Neuronal stem cell (in vitro differentiated cells): ENCODE results near the gene FARS2.

Experiments used
- DNase-seq: peaks from one replicate; pipeline ENCODE4 v3.0.0-alpha.2; 2013; ENCODE audit warnings: low spot score
- H2AFZ ChIP-seq: one replicate; pipeline ENCODE4 v1.6.1; 2013; ENCODE audit warnings: mild to moderate bottlenecking, low read length, inconsistent platforms
- H2AK5ac ChIP-seq: 2 replicates; pipeline ENCODE4 v1.6.1; 2013; ENCODE audit warnings: low read depth, mild to moderate bottlenecking, inconsistent platforms, low read length, moderate library complexity, mixed read lengths
- H2BK120ac ChIP-seq: 2 replicates; pipeline ENCODE4 v1.6.1; 2013; ENCODE audit warnings: low read depth, mild to moderate bottlenecking, inconsistent platforms, low read length, moderate library complexity, mixed read lengths
- H2BK12ac ChIP-seq: one replicate; pipeline ENCODE4 v1.6.1; 2013; ENCODE audit warnings: low read length, inconsistent platforms
- H2BK15ac ChIP-seq: 2 replicates; pipeline ENCODE4 v1.6.1; 2013; ENCODE audit warnings: mild to moderate bottlenecking, low read length, inconsistent platforms, mixed read lengths
- H2BK5ac ChIP-seq: one replicate; pipeline ENCODE4 v1.6.1; 2013; ENCODE audit warnings: inconsistent platforms, mild to moderate bottlenecking, low read length, moderate library complexity
- H3K14ac ChIP-seq: one replicate; pipeline ENCODE4 v1.6.1; 2013; ENCODE audit warnings: low read length, inconsistent platforms
- H3K18ac ChIP-seq: 2 replicates; pipeline ENCODE4 v1.6.1; 2013; ENCODE audit warnings: low read length, inconsistent platforms
- H3K23ac ChIP-seq: 2 replicates; pipeline ENCODE4 v1.6.1; 2013; ENCODE audit warnings: low read depth, mild to moderate bottlenecking, mixed read lengths, low read length, inconsistent platforms; ENCODE audit not compliant: poor library complexity
- H3K27ac ChIP-seq: replicated peaks from 3 replicates; pipeline ENCODE4 v1.5.1; 2013; ENCODE audit warnings: low read length, inconsistent platforms
- H3K27me3 ChIP-seq, 3 experiments: 2 replicates each; pipeline ENCODE4 v1.6.1; 2013; ENCODE audit warnings: low read length in 3 of 3, mild to moderate bottlenecking in 2 of 3, inconsistent platforms in 1 of 3, low read depth in 1 of 3, mixed read lengths in 1 of 3, moderate library complexity in 1 of 3; ENCODE audit not compliant: control insufficient read depth in 3 of 3, insufficient read depth in 3 of 3
- H3K36me3 ChIP-seq, 2 donors: replicated peaks in 1 of 2; 2 replicates each; pipeline ENCODE4 v1.6.1; 2013; ENCODE audit warnings: low read length in 2 of 2; ENCODE audit not compliant: control insufficient read depth in 2 of 2, insufficient read depth in 2 of 2
- H3K4ac ChIP-seq: 2 replicates; pipeline ENCODE4 v1.6.1; 2013; ENCODE audit warnings: inconsistent platforms, mild to moderate bottlenecking, low read length, moderate library complexity
- H3K4me1 ChIP-seq, 2 donors: 1 replicate in 1 of 2; 2 replicates in 1 of 2; pipeline ENCODE4 v1.6.1; 2013; ENCODE audit warnings: low read length in 2 of 2, low read depth in 1 of 2; ENCODE audit not compliant: control insufficient read depth in 2 of 2, insufficient read depth in 1 of 2
- H3K4me2 ChIP-seq: one replicate; pipeline ENCODE4 v1.6.1; 2013; ENCODE audit warnings: mild to moderate bottlenecking, low read length, inconsistent platforms; ENCODE audit not compliant: insufficient read depth, poor library complexity, severe bottlenecking
- H3K4me3 ChIP-seq, 2 donors: 2 replicates each; pipeline ENCODE4 v1.5.1; 2013; ENCODE audit warnings: low read length in 2 of 2, mild to moderate bottlenecking in 2 of 2, inconsistent platforms in 1 of 2, moderate library complexity in 1 of 2
- H3K79me1 ChIP-seq: one replicate; pipeline ENCODE4 v1.6.1; 2013; ENCODE audit warnings: low read depth, mild to moderate bottlenecking, inconsistent platforms, low read length, moderate library complexity
- H3K9ac ChIP-seq: one replicate; pipeline ENCODE4 v1.6.1; 2013; ENCODE audit warnings: mild to moderate bottlenecking, low read depth, low read length, inconsistent platforms; ENCODE audit not compliant: poor library complexity
- H3K9me3 ChIP-seq, 2 donors: replicated peaks in 1 of 2; 2 replicates each; pipeline versions ENCODE3 to v1.6.1; 2013; ENCODE audit warnings: low read length in 2 of 2, mild to moderate bottlenecking in 2 of 2, inconsistent platforms in 1 of 2, low read depth in 1 of 2, mixed read lengths in 1 of 2, moderate library complexity in 1 of 2; ENCODE audit not compliant: control insufficient read depth in 2 of 2, insufficient read depth in 1 of 2
- H4K8ac ChIP-seq: one replicate; pipeline ENCODE4 v1.6.1; 2013; ENCODE audit warnings: low read depth, mild to moderate bottlenecking, inconsistent platforms, low read length, moderate library complexity
- H4K91ac ChIP-seq: one replicate; pipeline ENCODE4 v1.6.1; 2013; ENCODE audit warnings: low read length, low read depth, mild to moderate bottlenecking, inconsistent platforms; ENCODE audit not compliant: poor library complexity
- WGBS, 2 donors: extraction: QIAGEN DNeasy Blood & Tissue Kit; methylation state at CpG; one replicate each; pipeline ENCODE4 v1.1.7; 2013; ENCODE audit warnings: missing lambda C conversion rate in 2 of 2, mixed read lengths in 1 of 2; ENCODE audit not compliant: insufficient read length in 2 of 2, insufficient replicate concordance in 1 of 2; ENCODE audit errors: extremely low coverage in 2 of 2; 5-methylcytosine and 5-hydroxymethylcytosine counted together

FARS2 gene

GRCh38 chr6:5234874-5235273, 26.4 kb upstream of the FARS2 start:
- no peak overlapping the region for H3K14ac ChIP-seq
- no peak overlapping the region for H3K4me2 ChIP-seq
- H3K36me3 ChIP-seq: peaks cover 3 to 19% of the 10 kb centered on the region in 2 donors
- no CpG with 5 or more reads among the region's 6 CpGs for WGBS, 2 donors
- no peak overlapping the region for H2AFZ ChIP-seq
- no peak overlapping the region for H2BK120ac ChIP-seq
- no peak overlapping the region for H2BK15ac ChIP-seq
- no peak overlapping the region for H3K4me3 ChIP-seq
- peaks cover 3% of the 10 kb centered on the region for H3K79me1 ChIP-seq
- H3K27me3 ChIP-seq: peaks cover 0 to 2% (median 0%) of the 10 kb centered on the region in 3 experiments
- H3K9me3 ChIP-seq: no peaks in the 10 kb centered on the region
- H4K91ac ChIP-seq: no peak overlapping the region
- H3K27ac ChIP-seq: no peak overlapping the region
- no peak overlapping the region for H2AK5ac ChIP-seq
- no peak overlapping the region for H3K18ac ChIP-seq
- H3K4me1 ChIP-seq: no peaks in the 10 kb centered on the region
- no peak overlapping the region for H4K8ac ChIP-seq
- no peak for DNase-seq
- H2BK12ac ChIP-seq: no peak overlapping the region
- H2BK5ac ChIP-seq: no peak overlapping the region
- H3K9ac ChIP-seq: no peak overlapping the region
- no peak overlapping the region for H3K23ac ChIP-seq
- H3K4ac ChIP-seq: no peak overlapping the region

DNA sequence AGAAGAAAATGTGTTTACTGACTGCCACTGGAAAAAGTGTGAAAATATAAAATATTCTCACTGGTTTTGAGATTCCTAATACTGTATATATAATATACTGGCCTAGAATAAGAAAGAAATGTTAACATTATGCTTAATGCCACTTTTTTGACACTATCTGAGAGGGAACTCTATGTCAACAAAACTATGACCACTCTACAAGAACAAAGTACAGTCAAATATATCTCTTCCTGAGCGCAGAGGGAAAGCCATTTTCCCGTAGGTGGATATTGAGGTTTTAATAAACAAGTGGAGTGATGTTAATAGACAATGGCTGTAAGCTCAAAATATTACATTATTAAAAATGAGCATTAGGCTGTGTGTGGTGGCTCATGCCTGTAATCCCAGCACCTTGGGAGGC, 25.5 kb upstream of the FARS2 start:
- Histone ChIP-seq H2BK15ac (no peak overlapping the region), H4K91ac (no peak overlapping the region), H3K18ac (no peak overlapping the region), H3K9ac (no peak overlapping the region), H3K79me1 (peaks cover 3% of the 10 kb centered on the region), H2AK5ac (no peak overlapping the region), H3K9me3 (no peaks in the 10 kb centered on the region), H3K23ac (no peak overlapping the region), H3K4ac (no peak overlapping the region), H3K27me3 (no peaks in the 10 kb centered on the region), H2BK5ac (no peak overlapping the region), H2BK120ac (no peak overlapping the region), H3K27ac (no peak overlapping the region), H3K14ac (no peak overlapping the region), H3K4me1 (no peaks in the 10 kb centered on the region), H3K36me3 (peaks cover 3 to 19% of the 10 kb centered on the region in 2 donors), H3K4me3 (no peak overlapping the region), H2AFZ (no peak overlapping the region), H3K4me2 (no peak overlapping the region), H2BK12ac (no peak overlapping the region), H4K8ac (no peak overlapping the region)
- WGBS, 2 donors: no CpG with 5 or more reads among the region's 2 CpGs
- DNase-seq: no peak

DNA sequence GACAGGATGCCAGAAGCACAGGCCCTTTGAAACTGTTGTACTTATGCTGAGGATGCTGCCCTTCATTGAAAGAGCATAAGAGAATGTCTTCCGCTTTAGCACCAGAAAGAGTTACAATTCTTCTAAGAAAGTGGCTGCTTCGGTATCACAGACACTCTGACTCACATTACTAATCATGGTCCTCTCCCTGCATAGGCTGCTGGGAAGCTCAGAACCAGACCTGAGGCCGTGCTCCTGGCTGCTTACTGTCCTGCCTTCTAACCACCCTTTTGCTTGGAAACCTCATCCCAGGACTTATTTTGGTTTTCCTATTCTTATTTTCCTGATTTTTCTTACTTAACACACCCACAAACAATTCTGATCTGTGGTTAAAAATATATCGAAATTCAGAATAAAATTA, 23.5 kb upstream of the FARS2 start:
- Histone ChIP-seq H3K36me3 (peaks cover 3 to 19% of the 10 kb centered on the region in 2 donors), H2BK120ac (no peak overlapping the region), H3K4me3 (no peak overlapping the region), H4K91ac (no peak overlapping the region), H3K9me3 (no peaks in the 10 kb centered on the region), H3K4ac (no peak overlapping the region), H3K4me2 (no peak overlapping the region), H3K23ac (no peak overlapping the region), H3K27me3 (no peaks in the 10 kb centered on the region), H3K14ac (no peak overlapping the region), H2BK5ac (no peak overlapping the region), H2BK15ac (no peak overlapping the region), H4K8ac (no peak overlapping the region), H3K4me1 (no peaks in the 10 kb centered on the region), H2AK5ac (no peak overlapping the region), H3K18ac (no peak overlapping the region), H3K27ac (no peak overlapping the region), H2BK12ac (no peak overlapping the region), H3K79me1 (peaks cover 3% of the 10 kb centered on the region), H3K9ac (no peak overlapping the region), H2AFZ (no peak overlapping the region)
- DNase-seq: no peak
- WGBS, 2 donors: no CpG with 5 or more reads among the region's 4 CpGs

DNA sequence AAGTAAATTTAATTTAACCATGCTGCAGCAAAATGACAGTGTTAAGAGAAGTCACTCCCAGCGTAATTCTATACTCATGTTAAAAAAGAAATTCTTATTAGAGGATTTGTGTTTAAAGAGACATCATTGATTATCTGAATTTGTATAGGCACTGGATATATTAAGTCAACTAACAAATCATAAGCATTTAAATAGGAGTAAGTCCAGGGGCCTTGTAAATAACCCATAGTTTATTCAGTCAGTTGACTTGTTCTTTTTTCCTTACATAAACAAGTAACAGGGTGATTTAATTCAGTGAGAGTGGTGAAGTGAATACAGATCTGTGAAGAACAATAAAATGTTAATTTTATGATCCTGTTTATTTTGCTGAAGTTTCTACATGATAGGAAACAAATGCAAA, 23.0 kb upstream of the FARS2 start:
- Histone ChIP-seq H3K4me2 (no peak overlapping the region), H3K9ac (no peak overlapping the region), H2AFZ (no peak overlapping the region), H3K36me3 (peaks cover 3 to 23% of the 10 kb centered on the region in 2 donors), H2BK12ac (no peak overlapping the region), H4K91ac (no peak overlapping the region), H2BK5ac (no peak overlapping the region), H2BK120ac (no peak overlapping the region), H3K27ac (no peak overlapping the region), H3K27me3 (no peaks in the 10 kb centered on the region), H2AK5ac (no peak overlapping the region), H3K4me1 (no peaks in the 10 kb centered on the region), H3K14ac (no peak overlapping the region), H4K8ac (no peak overlapping the region), H3K4ac (no peak overlapping the region), H2BK15ac (no peak overlapping the region), H3K9me3 (no peaks in the 10 kb centered on the region), H3K79me1 (peaks cover 3% of the 10 kb centered on the region), H3K18ac (no peak overlapping the region), H3K23ac (no peak overlapping the region), H3K4me3 (no peak overlapping the region)
- DNase-seq: no peak
- WGBS, 2 donors: no CpG with 5 or more reads among the region's 1 CpG
